Progenitor cell of endocrine pancreas (in vitro differentiated cells): Measurements from ENCODE around the gene PPARD. TPM values are rescaled to one million over a fixed set of nuclear protein-coding genes. Genes with fewer than 3 reads are reported as not detected.

Experiments used
- DNase-seq: peaks from one replicate; pipeline ENCODE4 v3.0.0; 2021; ENCODE audit warnings: low spot score; ENCODE audit not compliant: unreplicated experiment
- H3K27ac Mint-ChIP-seq: 2 replicates; pipeline ENCODE4 v1.8.0; 2021; ENCODE audit warnings: mild to moderate bottlenecking, moderate library complexity, mixed read lengths
- H3K27me3 Mint-ChIP-seq: 2 replicates; pipeline ENCODE4 v1.8.0; 2021; ENCODE audit warnings: mixed read lengths
- H3K36me3 Mint-ChIP-seq: 2 replicates; pipeline ENCODE4 v1.8.0; 2022; ENCODE audit warnings: mixed read lengths; ENCODE audit not compliant: insufficient read depth
- H3K4me1 Mint-ChIP-seq: 2 replicates; pipeline ENCODE4 v1.8.0; 2021; ENCODE audit warnings: low read depth, mixed read lengths
- H3K4me3 Mint-ChIP-seq: 2 replicates; pipeline ENCODE4 v1.8.0; 2021; ENCODE audit warnings: low read depth, mild to moderate bottlenecking, moderate library complexity, mixed read lengths
- H3K9me3 Mint-ChIP-seq: 2 replicates; pipeline ENCODE4 v1.8.0; 2021; ENCODE audit warnings: low read depth, mixed read lengths
- total RNA-seq: library from RNA; stranded (reverse); gene quantifications from 2 replicates; pipeline ENCODE4 v1.2.1, GENCODE V29; 2021
- TF ChIP-seq, protein P1 (sequence below): fragments of 200-600 bp; sonication (generic); IDR thresholded peaks from one replicate; pipeline ENCODE4 v1.5.0; 2021; ENCODE audit warnings: antibody characterized with exemption, mild to moderate bottlenecking; ENCODE audit not compliant: unreplicated experiment

The PPARD gene
- total RNA-seq, 1 donor from 2014 or later: 13.9 TPM

DNA sequence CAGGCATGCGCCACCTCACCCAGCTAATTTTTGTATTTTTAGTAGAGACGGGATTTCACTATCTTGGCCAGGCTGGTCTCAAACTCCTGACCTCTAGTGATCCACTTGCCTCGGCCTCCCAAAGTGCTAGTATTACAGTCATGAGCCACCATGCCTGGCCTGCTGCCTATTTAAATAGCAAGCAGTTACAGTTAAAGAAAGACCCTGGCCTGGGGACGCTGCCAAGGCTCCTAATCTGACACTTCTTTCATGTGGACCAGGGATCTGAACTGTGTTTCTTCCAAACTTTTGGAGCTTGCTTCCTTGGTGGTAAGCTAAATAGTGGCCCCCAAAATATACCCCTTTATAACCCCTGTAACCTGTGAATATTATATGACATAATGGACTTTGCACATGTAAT is 15.3 kb downstream of the PPARD start:
- Mint-ChIP-seq H3K4me3 (no peak overlapping the region), H3K27me3 (no peaks in the 10 kb centered on the region), H3K9me3 (no peaks in the 10 kb centered on the region), H3K27ac (no peak overlapping the region), H3K4me1 (no peaks in the 10 kb centered on the region), H3K36me3 (peaks cover 13% of the 10 kb centered on the region)
- no peak for DNase-seq
- TF ChIP-seq, protein P1, sequence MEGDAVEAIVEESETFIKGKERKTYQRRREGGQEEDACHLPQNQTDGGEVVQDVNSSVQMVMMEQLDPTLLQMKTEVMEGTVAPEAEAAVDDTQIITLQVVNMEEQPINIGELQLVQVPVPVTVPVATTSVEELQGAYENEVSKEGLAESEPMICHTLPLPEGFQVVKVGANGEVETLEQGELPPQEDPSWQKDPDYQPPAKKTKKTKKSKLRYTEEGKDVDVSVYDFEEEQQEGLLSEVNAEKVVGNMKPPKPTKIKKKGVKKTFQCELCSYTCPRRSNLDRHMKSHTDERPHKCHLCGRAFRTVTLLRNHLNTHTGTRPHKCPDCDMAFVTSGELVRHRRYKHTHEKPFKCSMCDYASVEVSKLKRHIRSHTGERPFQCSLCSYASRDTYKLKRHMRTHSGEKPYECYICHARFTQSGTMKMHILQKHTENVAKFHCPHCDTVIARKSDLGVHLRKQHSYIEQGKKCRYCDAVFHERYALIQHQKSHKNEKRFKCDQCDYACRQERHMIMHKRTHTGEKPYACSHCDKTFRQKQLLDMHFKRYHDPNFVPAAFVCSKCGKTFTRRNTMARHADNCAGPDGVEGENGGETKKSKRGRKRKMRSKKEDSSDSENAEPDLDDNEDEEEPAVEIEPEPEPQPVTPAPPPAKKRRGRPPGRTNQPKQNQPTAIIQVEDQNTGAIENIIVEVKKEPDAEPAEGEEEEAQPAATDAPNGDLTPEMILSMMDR: no peak

DNA sequence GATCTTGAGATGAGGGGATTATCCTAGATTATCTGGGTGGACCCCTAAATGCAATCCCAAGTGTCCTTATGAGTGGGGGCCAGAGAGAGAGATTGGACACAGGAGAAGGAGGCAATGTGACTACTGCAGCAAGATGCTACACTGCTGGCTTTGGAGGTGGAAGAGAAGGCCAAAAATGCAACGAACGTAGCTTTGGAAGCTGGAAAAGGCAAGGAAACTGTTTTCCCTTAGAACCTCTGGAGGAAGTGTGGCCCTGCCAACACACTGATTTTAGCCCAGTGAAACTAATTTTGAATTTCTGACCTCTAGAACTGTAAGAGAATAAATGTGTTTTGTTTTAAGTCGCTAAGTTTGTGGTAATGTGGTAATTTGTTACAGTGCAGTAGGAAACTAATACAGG is 15.7 kb downstream of the PPARD start:
- Mint-ChIP-seq H3K27me3 (no peaks in the 10 kb centered on the region), H3K4me1 (no peaks in the 10 kb centered on the region), H3K9me3 (no peaks in the 10 kb centered on the region), H3K36me3 (peaks cover 10% of the 10 kb centered on the region), H3K4me3 (no peak overlapping the region), H3K27ac (peak overlapping the region; percentile 23)
- DNase-seq: no peak
- TF ChIP-seq, protein P1: no peak

DNA sequence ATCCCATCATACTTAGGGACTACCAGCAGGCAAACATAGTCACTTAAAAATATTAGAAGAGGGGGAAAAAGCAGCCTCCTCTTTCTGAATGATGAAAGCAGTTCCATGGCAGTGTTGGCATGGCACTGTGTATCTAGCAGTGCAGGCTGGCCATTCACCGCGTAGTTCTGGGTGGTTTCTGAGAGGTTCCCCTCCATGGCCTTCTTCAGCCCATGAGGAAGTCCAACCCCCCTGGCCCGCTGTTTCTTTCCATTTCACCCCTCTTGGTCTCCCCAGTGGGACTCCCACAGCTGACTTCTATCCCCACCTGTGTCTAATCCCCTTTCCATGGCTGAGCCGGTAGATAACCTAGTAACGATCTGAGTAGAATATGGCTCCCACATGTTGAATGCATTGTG is 17.0 kb downstream of the PPARD start:
- H3K4me1 Mint-ChIP-seq: no peaks in the 10 kb centered on the region
- TF ChIP-seq, protein P1: no peak
- H3K36me3 Mint-ChIP-seq: peaks cover 8% of the 10 kb centered on the region
- no peaks in the 10 kb centered on the region for H3K9me3 Mint-ChIP-seq
- H3K27me3 Mint-ChIP-seq: no peaks in the 10 kb centered on the region
- H3K4me3 Mint-ChIP-seq: no peak overlapping the region
- peak overlapping the region; percentile 67 for H3K27ac Mint-ChIP-seq
- no peak for DNase-seq

DNA sequence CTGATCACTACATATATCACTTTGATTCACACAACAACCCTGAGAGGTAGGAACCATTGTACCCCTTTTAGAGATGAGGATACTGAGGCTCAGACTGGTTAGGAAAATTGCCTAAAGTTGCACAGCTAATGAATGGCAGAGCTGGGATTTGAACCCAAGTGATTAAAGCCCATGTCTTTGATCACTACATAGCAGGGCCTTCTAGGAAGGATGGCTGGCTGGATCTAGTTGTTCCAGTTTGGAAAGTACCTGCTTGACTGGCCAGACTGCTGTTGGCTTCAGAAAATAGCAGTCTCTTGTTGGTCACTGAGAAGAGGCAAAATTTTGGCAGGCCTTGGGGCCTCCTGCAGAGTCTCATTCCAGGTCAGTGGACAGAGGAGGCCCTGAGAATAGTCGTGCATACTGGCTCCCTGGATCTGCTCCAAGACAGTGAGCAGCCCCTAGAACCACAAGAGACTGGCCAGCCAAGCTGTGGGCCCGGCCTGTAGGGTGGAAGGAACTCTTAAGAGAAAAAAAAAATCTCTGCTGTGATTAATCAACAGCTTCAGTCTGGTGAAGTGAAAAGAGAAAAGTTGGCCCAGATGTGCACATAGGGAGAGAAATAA is 17.5 kb downstream of the PPARD start:
- Mint-ChIP-seq H3K4me1 (no peaks in the 10 kb centered on the region), H3K27ac (peak overlapping the region; percentile 67), H3K4me3 (no peak overlapping the region), H3K27me3 (no peaks in the 10 kb centered on the region), H3K36me3 (peaks cover 8% of the 10 kb centered on the region), H3K9me3 (no peaks in the 10 kb centered on the region)
- TF ChIP-seq, protein P1: no peak
- no peak for DNase-seq

DNA sequence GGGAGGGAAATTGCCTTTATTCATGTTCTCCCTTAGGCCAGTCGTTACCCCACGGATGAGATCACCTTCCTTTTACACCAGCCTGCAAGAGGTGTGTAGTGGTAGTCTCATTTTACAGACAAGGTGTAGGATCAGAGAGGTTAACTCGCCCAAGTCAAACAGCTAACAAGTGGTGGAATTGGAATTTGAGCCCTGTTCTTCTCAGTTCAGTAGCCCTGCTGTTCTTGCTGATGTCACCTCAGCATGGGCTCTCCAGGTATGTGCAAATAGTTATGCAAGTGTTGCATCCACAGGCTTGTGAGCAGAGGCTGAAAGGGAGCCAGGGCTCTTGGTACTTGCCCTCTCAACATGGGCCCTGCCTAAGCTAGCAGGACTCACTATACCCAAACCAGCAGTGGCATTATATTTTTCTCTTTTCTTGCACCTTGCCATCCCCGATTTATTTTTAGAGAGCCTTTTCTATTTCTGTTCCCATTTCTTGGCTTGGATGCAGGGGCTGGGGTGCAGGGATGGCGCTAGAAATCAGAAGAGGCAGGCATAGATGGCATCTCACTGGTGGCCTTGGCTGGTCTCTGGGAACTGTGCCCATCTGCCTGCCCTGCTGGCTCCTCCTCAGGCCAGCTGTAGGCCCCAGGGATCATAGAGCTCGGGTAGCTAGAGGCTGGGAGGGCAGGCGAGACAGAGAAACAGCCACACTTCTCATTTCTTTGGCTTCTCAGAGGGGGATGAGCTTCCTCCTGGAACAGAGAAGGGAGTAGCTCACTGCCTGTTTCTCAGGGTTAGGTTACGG is 18.2 kb downstream of the PPARD start:
- Mint-ChIP-seq H3K4me3 (no peak overlapping the region), H3K36me3 (peaks cover 8% of the 10 kb centered on the region), H3K4me1 (no peaks in the 10 kb centered on the region), H3K27ac (peak overlapping the region; percentile 60), H3K27me3 (no peaks in the 10 kb centered on the region), H3K9me3 (no peaks in the 10 kb centered on the region)
- no peak for DNase-seq
- TF ChIP-seq, protein P1: no peak
